ENCODE results near the gene DNAI1. TPM values are rescaled to one million over a fixed set of nuclear protein-coding genes. Genes with fewer than 3 reads are reported as not detected.

The DNAI1 gene
- total and polyA plus RNA-seq, 2 of the 4 experiments (the other 2 are of a cell fraction), result not detected

- H3K9me1 ChIP-seq (ENCODE audit: insufficient read depth, low read length), result no peaks in the 10 kb centered on the region
- H3K4me1 ChIP-seq (ENCODE audit: control insufficient read depth, insufficient read depth, low read length), result peaks cover 9% of the 10 kb centered on the region; the same call in 1 of the 2 replicates
- no peak overlapping the region for H4K8ac ChIP-seq (ENCODE audit: low read depth in 2 of 2, low read length in 2 of 2)
- no peaks in the 10 kb centered on the region for H3K79me1 ChIP-seq (ENCODE audit: low read depth in 1 of 2, low read length in 2 of 2)
- no peak overlapping the region for H3K4me3 ChIP-seq (ENCODE audit: insufficient read depth, low read depth, low read length)
- H3K4me2 ChIP-seq (ENCODE audit: low read depth, low read length), result no peak overlapping the region; the same call in 1 of the 2 replicates
- dilution Hi-C loops (cut with HindIII; ENCODE audit: low sequenced_read_pairs, unreplicated experiment), result no loop called here
- peak overlapping the region; percentile 58 for H2AFZ ChIP-seq (replicated peaks; ENCODE audit: low read length, poor library complexity)
- in situ Hi-C loops (cut with MboI; ENCODE audit: low sequenced_read_pairs), result no loop called here
- TF ChIP-seq USF2 (IDR thresholded peaks at IDR 0.05; ENCODE audit: low read depth, low read length) (no peak), SMC3 (IDR thresholded peaks at IDR 0.05; ENCODE audit: low read depth, low read length) (no peak), POLR2A (IDR thresholded peaks at IDR 0.05; ENCODE audit: low read depth, low read length) (no peak), MXI1 (IDR thresholded peaks at IDR 0.05; ENCODE audit: borderline replicate concordance, low read depth, low read length) (no peak), CHD1 (IDR thresholded peaks at IDR 0.05; ENCODE audit: low read depth, low read length) (no peak), RFX5 (IDR thresholded peaks at IDR 0.05; ENCODE audit: low read depth, low read length) (no peak), NFE2L2 (IDR thresholded peaks at IDR 0.05; ENCODE audit: low read depth, low read length) (no peak), FOS (IDR thresholded peaks at IDR 0.05; ENCODE audit: low read depth, low read length) (no peak), RAD21 (IDR thresholded peaks at IDR 0.05; ENCODE audit: low read length) (no peak), CEBPB (IDR thresholded peaks at IDR 0.05; ENCODE audit: low read depth, low read length) (no peak)
- H3K27ac ChIP-seq (ENCODE audit: insufficient read depth, low read length), result no peak overlapping the region
- no peak overlapping the region for H3K4ac ChIP-seq (ENCODE audit: low read depth, low read length)
- no TSS peak for BruUV-seq (replicated peaks)
- no peak overlapping the region for H3K14ac ChIP-seq (replicated peaks; ENCODE audit: low read depth, low read length)
- H2AK9ac ChIP-seq (replicated peaks; ENCODE audit: low read depth, low read length, poor library complexity), result no peak overlapping the region
- no peaks in the 10 kb centered on the region for H4K20me1 ChIP-seq (ENCODE audit: insufficient read depth, low read length)
- 0 out of 2 replicates have a peak overlapping the region, but pooled peaks have one; percentile 7 for H2AK5ac ChIP-seq (ENCODE audit: low read depth, low read length)
- no peak overlapping the region for H2BK20ac ChIP-seq (ENCODE audit: low read depth, low read length)
- no peak overlapping the region for H2BK5ac ChIP-seq (ENCODE audit: low read depth, low read length, poor library complexity, severe bottlenecking)
- no peak overlapping the region for H3K56ac ChIP-seq (ENCODE audit: extremely low read depth, insufficient read depth, low read length)
- no peak overlapping the region for H3K9ac ChIP-seq (ENCODE audit: low read depth, low read length)
- H4K91ac ChIP-seq (ENCODE audit: insufficient read depth, low read depth, low read length), result no peak overlapping the region
- H2BK15ac ChIP-seq (ENCODE audit: low read depth, low read length), result no peak overlapping the region
- no peak overlapping the region for H4K5ac ChIP-seq (ENCODE audit: low read depth, low read length)
- POLR2A ChIA-PET (ENCODE audit: unreplicated experiment), result no interaction called here
- H3K36me3 ChIP-seq (ENCODE audit: control insufficient read depth, insufficient read depth, low read length), result no peaks in the 10 kb centered on the region
- DNase-seq (no peak), ATAC-seq (ENCODE audit: low read depth) (no peak; the same call in 1 of the 2 replicates)
- 59% methylated on average over 9 of the region's 21 CpGs; no CpG with 5 or more reads in 1 of the 2 experiments for WGBS, 2 experiments (ENCODE audit: extremely low coverage in 2 of 2, insufficient read length in 1 of 2)
- no peak overlapping the region for H2BK120ac ChIP-seq (ENCODE audit: low read depth, low read length)
- no peak overlapping the region; the same call in 1 of the 2 replicates for H3K18ac ChIP-seq (ENCODE audit: low read depth, low read length)
- CTCF ChIA-PET, result interaction anchor here (0.8 to 2.3 kb wide), 2 partner anchors 13 to 31 kb away, joined by 4 to 6 read pairs; no protein-coding TSS in a partner anchor
- peaks cover 53% of the 10 kb centered on the region for H3K27me3 ChIP-seq (ENCODE audit: control insufficient read depth, insufficient read depth, low read length)
- no peak overlapping the region for H3K23ac ChIP-seq (ENCODE audit: low read depth, low read length)
- peaks cover 3% of the 10 kb centered on the region; the same call in 1 of the 2 replicates for H3K9me3 ChIP-seq (ENCODE audit: control insufficient read depth, insufficient read depth, low read length)
- intact Hi-C loops (cut with micrococcal nuclease), result no loop called here
These were observed 102.1 kb downstream of the DNAI1 start for GRCh38 chr9:34560599-34561214.

All from IMR-90 (cell line).